ENCODE measurements around the gene SEMA3C.

DNA sequence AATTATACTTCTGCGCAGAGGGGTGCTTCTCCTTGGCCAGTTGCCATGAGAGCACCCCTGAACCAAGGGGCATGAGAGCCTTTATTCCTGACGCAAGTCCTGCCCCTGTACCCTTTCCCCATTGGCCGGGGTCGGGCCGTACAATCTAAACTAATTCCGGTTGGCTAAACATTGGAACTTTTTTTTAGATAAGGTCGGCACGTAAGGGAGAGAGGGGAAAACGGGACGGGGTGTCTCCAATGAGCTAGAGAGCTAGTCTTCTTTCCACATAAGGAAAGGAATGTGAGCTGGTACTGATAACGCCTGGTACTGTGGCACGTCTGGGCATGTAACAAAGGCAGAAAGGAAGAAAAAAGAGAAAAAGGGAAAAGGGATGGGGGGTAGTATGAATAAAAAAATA is 183.5 kb downstream of the SEMA3C start:
- no peak for TF ChIP-seq YY1 (IDR thresholded peaks at IDR 0.05; ENCODE audit: low read depth)
- no peak for TF ChIP-seq EGR1 (IDR thresholded peaks at IDR 0.05)
- no peak for TF ChIP-seq RAD21 (IDR thresholded peaks at IDR 0.05; ENCODE audit: low read depth)
- no peak for TF ChIP-seq EP300 (IDR thresholded peaks at IDR 0.05; ENCODE audit: borderline replicate concordance)
- TF ChIP-seq NFIC (IDR thresholded peaks at IDR 0.05) = no peak
- TF ChIP-seq ZBTB7A (IDR thresholded peaks at IDR 0.05; ENCODE audit: low read depth) = no peak
- no peak for TF ChIP-seq TEAD4 (IDR thresholded peaks at IDR 0.05)
- TF ChIP-seq TAF1 (IDR thresholded peaks at IDR 0.05; ENCODE audit: low read depth) = no peak
- TF ChIP-seq CEBPB (IDR thresholded peaks at IDR 0.05) = no peak
- TF ChIP-seq FOXM1 (IDR thresholded peaks at IDR 0.05; ENCODE audit: borderline replicate concordance, low read depth) = no peak
- no peak for TF ChIP-seq TCF12 (IDR thresholded peaks at IDR 0.05; ENCODE audit: low read depth)
- TF ChIP-seq, protein P1, sequence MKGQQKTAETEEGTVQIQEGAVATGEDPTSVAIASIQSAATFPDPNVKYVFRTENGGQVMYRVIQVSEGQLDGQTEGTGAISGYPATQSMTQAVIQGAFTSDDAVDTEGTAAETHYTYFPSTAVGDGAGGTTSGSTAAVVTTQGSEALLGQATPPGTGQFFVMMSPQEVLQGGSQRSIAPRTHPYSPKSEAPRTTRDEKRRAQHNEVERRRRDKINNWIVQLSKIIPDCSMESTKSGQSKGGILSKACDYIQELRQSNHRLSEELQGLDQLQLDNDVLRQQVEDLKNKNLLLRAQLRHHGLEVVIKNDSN (IDR thresholded peaks at IDR 0.05) = no peak
- TF ChIP-seq REST (IDR thresholded peaks at IDR 0.05; ENCODE audit: low read depth) = no peak

Measured in Ishikawa (cell line).